Ecto neural progenitor cell (in vitro differentiated cells): ENCODE measurements around the gene LGR6.

Experiments used
- DNase-seq: peaks from one replicate; pipeline ENCODE4 v3.0.0-alpha.2; 2018; ENCODE audit warnings: low spot score

The LGR6 gene

DNA sequence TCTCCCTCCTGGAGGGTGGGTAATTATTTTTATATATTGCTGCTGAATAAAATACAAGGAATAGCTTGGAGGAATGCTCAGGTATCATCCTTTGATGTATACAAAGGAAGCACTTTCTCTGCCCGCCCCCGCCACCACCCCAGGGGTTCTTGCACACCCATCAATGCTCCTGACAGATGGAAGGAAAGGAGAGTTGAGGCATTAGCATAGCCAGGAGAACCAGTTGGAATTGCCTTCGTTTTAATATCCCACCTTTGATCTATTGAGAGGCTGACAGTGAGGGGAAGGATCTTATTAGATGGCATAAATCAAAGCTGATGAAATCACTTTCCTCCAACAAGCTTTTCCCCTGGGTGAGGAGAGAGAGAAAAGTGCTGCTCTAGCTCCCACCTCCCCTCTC, 71.1 kb downstream of the LGR6 start:
- DNase-seq = no peak

DNA sequence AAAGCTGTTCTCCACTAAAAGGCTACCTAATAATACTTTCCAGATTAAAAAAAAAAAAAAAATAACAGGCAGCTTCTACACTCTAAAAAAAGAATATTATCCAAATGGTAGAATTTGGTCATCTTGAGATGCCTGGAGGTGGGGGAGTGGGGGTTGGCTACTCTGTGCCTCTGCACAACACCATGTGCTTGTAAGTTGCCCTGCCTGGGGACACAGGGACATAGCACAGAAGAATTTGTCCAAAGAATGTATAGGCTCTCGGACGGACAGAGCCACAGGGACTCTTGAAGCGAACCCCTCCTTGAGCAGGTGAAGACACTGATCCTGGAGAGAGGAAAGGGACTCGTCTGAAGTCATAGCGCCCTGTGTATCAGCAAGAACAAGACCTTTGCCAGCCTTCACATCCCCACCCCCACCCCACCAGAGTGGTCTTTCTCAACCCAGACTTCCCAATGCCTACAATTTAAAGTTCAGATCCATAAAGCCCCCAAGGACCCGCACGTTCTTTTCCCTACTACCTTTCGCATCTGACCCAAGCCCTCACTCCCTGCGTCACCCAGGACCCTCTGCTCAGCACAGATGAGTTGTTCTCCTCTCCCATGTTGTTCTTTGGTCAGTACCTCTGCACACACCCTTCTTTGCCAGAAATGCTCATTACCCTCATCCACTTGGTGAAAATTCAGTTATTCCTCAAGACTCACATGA, 72.6 kb downstream of the LGR6 start:
- no peak for DNase-seq

DNA sequence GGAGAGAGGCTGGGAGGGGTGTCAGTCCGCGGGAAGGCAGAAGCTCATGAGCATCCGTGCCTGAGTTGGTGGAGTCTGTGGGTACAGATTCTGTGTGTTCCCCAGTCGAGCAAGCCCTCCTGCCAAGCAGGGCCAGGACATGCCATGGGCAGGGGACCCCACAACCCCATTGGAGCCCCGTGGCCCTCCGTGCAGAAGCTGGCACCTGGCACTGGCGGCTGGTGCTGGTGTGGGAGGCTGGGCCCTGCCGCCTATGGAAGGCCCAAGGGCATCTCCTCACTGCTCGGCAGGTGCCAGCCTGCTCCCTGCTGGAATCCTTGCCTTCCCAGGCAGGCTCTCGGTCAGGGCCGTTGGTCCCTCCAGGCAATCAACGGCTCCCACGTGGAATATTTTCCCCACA, 74.4 kb downstream of the LGR6 start:
- DNase-seq = no peak

DNA sequence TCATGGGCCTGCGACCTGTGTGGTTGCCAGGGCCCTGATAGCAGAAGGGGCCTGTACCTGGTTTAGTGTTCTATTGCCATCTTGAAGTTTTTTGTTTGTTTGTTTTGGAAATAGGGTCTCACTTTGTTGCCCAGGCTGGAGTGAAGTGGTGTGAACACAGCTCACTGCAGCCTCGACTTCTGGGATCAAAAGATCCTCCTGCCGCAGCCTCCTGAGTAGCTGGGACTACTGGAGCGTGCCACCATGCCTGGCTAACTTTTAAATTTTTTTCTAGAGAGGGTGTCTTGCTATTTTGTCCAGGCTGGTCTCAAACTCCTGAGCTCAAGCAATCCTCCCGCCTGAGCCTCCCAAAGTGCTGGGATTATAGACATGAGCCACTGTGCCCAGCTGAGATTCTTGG, 75.2 kb downstream of the LGR6 start:
- DNase-seq = no peak

DNA sequence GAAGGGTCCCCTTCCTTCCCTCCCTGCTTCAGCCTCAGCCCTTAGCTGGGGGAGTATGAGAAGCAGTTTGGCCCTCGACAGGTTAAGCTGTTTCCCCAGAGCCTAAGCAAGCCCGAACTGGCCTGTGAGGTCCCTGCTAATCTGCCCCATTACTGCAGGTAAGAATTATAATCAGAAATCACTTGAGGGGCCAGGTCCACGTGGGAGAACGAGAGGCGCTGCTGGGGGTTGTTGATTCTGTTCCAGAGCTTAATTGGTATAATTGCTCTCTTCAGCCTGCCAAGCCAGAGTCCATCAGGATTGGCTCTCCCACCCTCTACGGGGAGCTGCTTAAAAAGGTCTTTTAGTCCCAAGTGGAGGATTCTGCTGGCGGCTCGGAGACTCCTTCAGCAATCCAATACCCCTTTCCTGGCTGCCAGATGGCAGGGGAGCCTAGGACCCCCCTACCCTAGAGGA, 77.3 kb downstream of the LGR6 start:
- no peak for DNase-seq

- no peak for DNase-seq
Observed at GRCh38 chr1:202272103-202272845, 78.7 kb downstream of the LGR6 start.

- no peak for DNase-seq
Observed at GRCh38 chr1:202274611-202275010, 81.0 kb downstream of the LGR6 start.

GRCh38 chr1:202275061-202275770, 81.6 kb downstream of the LGR6 start:
- no peak for DNase-seq

GRCh38 chr1:202276081-202276715, 82.6 kb downstream of the LGR6 start:
- DNase-seq = no peak

DNA sequence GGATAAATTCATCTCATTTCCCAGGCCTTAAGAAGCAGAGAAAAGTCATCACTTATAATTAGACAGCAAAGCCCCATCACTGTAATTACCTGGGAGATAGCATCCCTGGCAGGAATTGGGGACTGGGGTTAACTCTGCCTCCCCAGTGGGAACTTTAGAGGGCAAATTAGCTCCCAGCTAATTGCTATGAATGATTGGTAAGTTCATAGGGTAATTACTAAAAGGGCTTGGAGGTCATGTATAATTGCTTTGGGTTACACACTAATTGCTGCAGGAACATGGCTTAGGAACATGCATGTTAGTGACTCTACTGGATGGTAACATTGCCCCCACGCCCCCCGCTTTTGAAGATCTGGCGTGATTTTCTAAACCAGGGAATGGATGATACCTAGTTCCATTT, 83.3 kb downstream of the LGR6 start:
- no peak for DNase-seq

GRCh38 chr1:202278751-202279150, 85.2 kb downstream of the LGR6 start:
- no peak for DNase-seq

- no peak for DNase-seq
Observed at GRCh38 chr1:202279806-202280205, 86.2 kb downstream of the LGR6 start.

DNA sequence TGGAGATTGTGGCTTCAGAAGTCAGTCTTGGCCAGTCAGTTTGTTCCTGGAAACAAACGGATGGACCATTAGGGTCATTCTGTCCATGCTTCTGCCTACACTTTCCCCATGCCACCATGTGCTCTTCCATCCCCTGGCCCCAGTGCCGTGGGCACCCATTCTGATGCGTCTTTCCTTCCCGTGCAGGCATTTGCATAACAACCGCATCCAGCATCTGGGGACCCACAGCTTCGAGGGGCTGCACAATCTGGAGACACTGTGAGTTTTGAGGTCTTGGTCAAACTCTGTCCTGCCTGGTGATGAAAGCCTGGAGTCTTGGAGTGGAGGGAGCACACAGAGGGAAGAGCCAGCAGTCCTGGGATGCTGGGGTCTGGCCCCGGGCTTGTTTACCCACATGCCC, 87.0 kb downstream of the LGR6 start:
- no peak for DNase-seq

DNA sequence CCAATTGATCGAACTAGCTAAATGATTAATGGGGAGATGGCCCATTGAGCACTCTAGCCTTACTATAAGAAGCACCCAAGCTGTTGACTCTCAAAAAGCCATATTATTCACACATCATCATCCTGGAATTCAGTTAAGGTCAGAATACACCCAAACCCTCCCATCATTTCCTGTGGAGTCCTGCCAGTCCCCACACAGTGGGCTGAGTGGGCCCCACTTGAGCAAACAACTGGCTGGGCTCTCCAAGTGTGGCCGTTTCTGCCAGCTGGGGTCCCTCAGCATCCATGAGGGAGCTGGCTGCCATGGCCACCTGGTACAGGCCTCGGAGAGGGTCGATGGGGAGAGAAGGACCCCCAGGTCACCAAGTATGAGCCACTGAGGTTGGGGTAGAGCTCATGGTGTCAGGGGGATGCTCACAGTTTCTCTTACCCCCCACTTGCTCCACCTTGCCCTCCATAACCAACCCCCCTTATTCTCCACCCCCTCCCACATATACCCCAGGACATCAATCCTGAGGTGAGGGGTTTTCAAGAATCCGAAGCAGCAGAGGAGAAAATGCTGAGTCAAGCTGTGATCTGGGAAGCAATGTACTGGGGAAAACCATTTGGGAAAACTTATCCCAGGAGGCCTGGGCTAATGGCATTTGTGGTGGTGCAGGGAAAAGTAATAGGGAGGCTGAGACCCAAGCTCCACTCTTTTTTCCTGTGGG, 87.9 kb downstream of the LGR6 start:
- DNase-seq = no peak

DNA sequence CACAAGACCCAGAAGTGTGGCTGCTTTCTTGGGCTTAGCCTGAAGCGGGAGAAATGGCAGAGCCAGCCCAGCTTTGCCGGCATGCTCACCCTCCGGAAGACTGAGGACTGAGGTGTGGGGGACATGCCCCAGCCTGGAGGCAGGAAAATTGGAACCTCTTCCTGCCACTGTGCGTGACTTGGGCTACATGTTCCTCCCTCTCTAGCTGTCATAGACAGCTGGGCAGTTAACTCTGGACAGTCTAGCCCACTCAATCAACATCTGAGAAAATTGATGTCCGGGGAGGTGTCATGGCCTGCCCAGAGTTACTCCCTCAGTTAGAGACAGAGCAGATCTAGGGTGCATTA, 88.4 kb downstream of the LGR6 start:
- no peak for DNase-seq

GRCh38 chr1:202282596-202283283, 89.1 kb downstream of the LGR6 start:
- DNase-seq = no peak

DNA sequence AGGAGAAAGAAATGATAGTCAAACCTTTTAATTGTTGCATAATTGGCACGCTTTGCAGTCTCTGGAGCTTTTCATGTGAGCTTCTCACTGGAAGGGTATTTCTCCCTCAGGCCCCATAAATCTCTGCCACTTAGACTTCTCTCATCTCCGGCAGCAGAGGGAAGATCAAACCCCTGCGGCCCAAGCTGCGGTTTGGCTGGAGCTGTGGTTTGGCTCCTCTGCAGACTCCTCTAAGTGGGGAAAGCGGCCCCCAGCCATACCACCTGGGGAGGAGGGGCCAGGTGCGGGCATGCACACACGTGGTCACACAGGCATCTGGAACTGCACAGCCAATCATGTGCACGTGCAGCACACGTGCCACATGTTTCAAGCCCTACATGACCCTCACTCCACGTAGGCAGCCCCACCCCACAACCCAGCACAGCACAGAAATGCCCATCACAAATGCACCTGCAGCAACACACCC, 89.8 kb downstream of the LGR6 start:
- DNase-seq = no peak

GRCh38 chr1:202283991-202284390, 90.4 kb downstream of the LGR6 start:
- no peak for DNase-seq

- DNase-seq = no peak
Observed at GRCh38 chr1:202285908-202286307, 92.3 kb downstream of the LGR6 start.

DNA sequence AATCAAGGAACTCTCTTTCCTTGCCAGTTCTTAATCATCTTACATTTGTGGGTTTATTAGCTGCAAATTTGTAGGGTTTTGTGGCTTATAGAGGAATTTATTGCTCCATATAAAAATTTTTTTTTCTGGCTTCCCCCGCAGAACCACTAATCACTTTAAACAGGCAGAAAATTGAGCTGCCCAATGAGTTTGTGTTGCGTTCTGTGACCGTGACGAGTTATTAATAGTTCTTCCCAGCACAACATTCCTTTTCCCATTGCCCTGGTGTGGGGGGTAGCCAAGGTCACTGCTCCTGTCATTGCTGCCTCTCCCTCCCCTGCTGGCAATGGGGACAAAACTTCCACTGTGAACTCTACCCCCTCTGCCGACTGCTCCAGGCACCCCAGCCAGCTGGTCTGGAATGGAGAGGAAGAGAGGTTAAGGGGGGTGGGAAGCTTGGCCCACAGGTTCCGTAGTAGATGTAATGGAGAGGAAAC, 93.1 kb downstream of the LGR6 start:
- no peak for DNase-seq

DNA sequence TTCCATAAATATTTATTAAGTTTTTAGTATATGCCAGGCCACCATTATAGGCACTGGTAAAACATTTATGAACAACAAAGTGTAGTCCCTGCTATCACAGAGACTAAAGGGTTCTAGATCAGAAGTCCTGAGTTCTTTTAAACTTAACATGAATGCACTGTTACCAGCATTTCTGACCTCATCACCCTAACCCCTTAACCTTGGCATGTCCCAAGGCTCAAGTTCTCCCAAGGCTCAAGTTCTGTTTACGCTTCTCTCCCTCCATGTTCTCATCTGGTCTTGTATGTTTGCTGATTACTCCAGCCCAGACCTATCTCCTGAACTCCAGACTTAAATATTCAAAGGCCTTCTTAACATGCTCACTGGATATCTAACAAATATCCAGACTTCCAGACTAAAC, 93.6 kb downstream of the LGR6 start:
- no peak for DNase-seq
